GM12878 (cell line): ENCODE data around the gene TIMM17B. TPM values are rescaled to one million over a fixed set of nuclear protein-coding genes. Genes with fewer than 3 reads are reported as not detected.

Source experiments
- ATAC-seq: fragments of 200-7000 bp; cut with Tn5 transposase; 3 replicates; pipeline ENCODE4 v1.9.1; 2020; ENCODE audit warnings: mild to moderate bottlenecking, moderate library complexity
- BruUV-seq: library from RNA; stranded (reverse); fragments of 400-500 nt; replicated peaks from 2 replicates; lab custom pipeline; 2021; lab: Mats Ljungman, UMichigan
- CTCF ChIA-PET: fragments of 300-600 bp; sonication (Branson Sonifier 250); formaldehyde crosslinking; extraction: SDS; loops from one replicate; lab custom pipeline; 2021; ENCODE audit warnings: inconsistent platforms; lab: Yijun Ruan, JAX
- POLR2A ChIA-PET: fragments of 350-600 bp; formaldehyde crosslinking; extraction: SDS; loops from one replicate; lab custom pipeline; 2021; ENCODE audit warnings: inconsistent platforms; lab: Charles Lee
- RAD21 ChIA-PET: fragments of 300-600 bp; sonication (Branson Sonifier 250); formaldehyde crosslinking; loops from one replicate; lab custom pipeline; 2023; ENCODE audit warnings: antibody characterized with exemption; ENCODE audit not compliant: unreplicated experiment; lab: Charles Lee
- SMC1A ChIA-PET: fragments of 300-600 bp; sonication (Branson Sonifier 250); formaldehyde crosslinking; loops from one replicate; lab custom pipeline; 2023; ENCODE audit not compliant: unreplicated experiment, uncharacterized antibody; lab: Charles Lee
- DNase-seq: peaks from one replicate; pipeline ENCODE4 v3.0.0-alpha.2; 2011; ENCODE audit warnings: low read depth, low spot score
- FAIRE-seq: peaks from 3 replicates; lab custom pipeline; 2011; peaks lifted over from hg19 to GRCh38; lab: Jason Lieb, UNC
- H2AFZ ChIP-seq: 2 replicates; pipeline ENCODE4 v1.6.0; 2011; ENCODE audit warnings: low read depth, low read length, control low read depth; ENCODE audit not compliant: control insufficient read depth
- H3K27ac ChIP-seq: 2 replicates; pipeline ENCODE4 v1.5.1; 2011; ENCODE audit warnings: control low read depth; ENCODE audit not compliant: control insufficient read depth, insufficient read depth
- H3K27me3 ChIP-seq, 2 experiments: replicated peaks in 1 of 2; 2 replicates each; pipeline versions ENCODE4 v1.6.0 to v1.6.1; 2011; ENCODE audit warnings: low read length in 1 of 2; ENCODE audit not compliant: control insufficient read depth in 2 of 2, insufficient read depth in 2 of 2
- H3K36me3 ChIP-seq, 2 experiments: 2 replicates each; pipeline ENCODE4 v1.5.1; 2011; ENCODE audit warnings: low read length in 1 of 2; ENCODE audit not compliant: control insufficient read depth in 2 of 2, insufficient read depth in 2 of 2
- H3K4me1 ChIP-seq: 2 replicates; pipeline ENCODE4 v1.6.1; 2011; ENCODE audit warnings: mild to moderate bottlenecking, low read length, moderate library complexity, mixed read lengths; ENCODE audit not compliant: control insufficient read depth, insufficient read depth
- H3K4me2 ChIP-seq: 2 replicates; pipeline ENCODE4 v1.6.0; 2011; ENCODE audit warnings: control low read depth; ENCODE audit not compliant: control insufficient read depth, insufficient read depth
- H3K4me3 ChIP-seq: fragments of 200-600 bp; sonication (generic); 2 replicates; pipeline ENCODE4 v1.5.1; 2016
- H3K79me2 ChIP-seq: 2 replicates; pipeline ENCODE4 v1.6.0; 2011; ENCODE audit warnings: low read length; ENCODE audit not compliant: control insufficient read depth, insufficient read depth
- H3K9ac ChIP-seq: 2 replicates; pipeline ENCODE4 v1.8.0; 2011; ENCODE audit warnings: low read length, control low read depth, mixed read lengths; ENCODE audit not compliant: control insufficient read depth, insufficient read depth
- H3K9me3 ChIP-seq: replicated peaks from 3 replicates; pipeline ENCODE4 v1.5.1; 2011; ENCODE audit warnings: mild to moderate bottlenecking, low read length; ENCODE audit not compliant: control insufficient read depth, insufficient read depth
- H4K20me1 ChIP-seq: 2 replicates; pipeline ENCODE4 v1.6.0; 2011; ENCODE audit not compliant: control insufficient read depth, insufficient read depth
- CREM ChIP-seq: IDR thresholded peaks from 2 replicates; pipeline ENCODE4 v1.6.1; 2014; ENCODE audit warnings: antibody characterized with exemption, low read depth
- EP300 ChIP-seq, 2 experiments: fragments of 150-350 bp in 1 of 2; IDR thresholded peaks; 2 replicates each; pipeline ENCODE4 v1.6.1; 2011 to 2012; ENCODE audit warnings: low read depth in 2 of 2, low read length in 2 of 2, borderline replicate concordance in 1 of 2, improper control_type of control experiment in 1 of 2, inconsistent platforms in 1 of 2; ENCODE audit not compliant: control insufficient read depth in 1 of 2
- FOXK2 ChIP-seq: fragments of 450-650 bp; IDR thresholded peaks from 2 replicates; pipeline ENCODE4 v1.6.1; 2017; ENCODE audit warnings: mild to moderate bottlenecking, moderate library complexity
- MTA3 ChIP-seq: IDR thresholded peaks from 2 replicates; pipeline ENCODE4 v1.6.1; 2012; ENCODE audit warnings: low read length, inconsistent platforms, borderline replicate concordance
- SMC3 ChIP-seq: IDR thresholded peaks from 2 replicates; pipeline ENCODE4 v1.6.1; 2011; ENCODE audit warnings: low read length, improper control_type of control experiment, borderline replicate concordance
- ZBTB11 ChIP-seq: fragments of 450-650 bp; formaldehyde crosslinking; IDR thresholded peaks from 2 replicates; pipeline ENCODE4 v1.5.0; 2022; ENCODE audit warnings: mild to moderate bottlenecking, missing genetic modification characterization
- ZNF687 ChIP-seq: fragments of 450-650 bp; IDR thresholded peaks from 2 replicates; pipeline ENCODE4 v1.6.1; 2017; ENCODE audit warnings: mild to moderate bottlenecking, moderate library complexity
- ZSCAN29 ChIP-seq: fragments of 450-650 bp; IDR thresholded peaks from 2 replicates; pipeline ENCODE4 v1.6.1; 2017; ENCODE audit warnings: mild to moderate bottlenecking, moderate library complexity
- WGBS: methylation state at CpG from one replicate; pipeline ENCODE4 v1.1.6; 2016; ENCODE audit warnings: low lambda C conversion rate; ENCODE audit not compliant: insufficient replicate concordance, insufficient coverage; ENCODE audit errors: missing lambda C conversion rate; 5-methylcytosine and 5-hydroxymethylcytosine counted together
- in situ Hi-C: fragments of 300-500 bp; cut with MboI; formaldehyde crosslinking; loops from 9 replicates; pipeline ENCODE4 v1.14.3; 2018; ENCODE audit warnings: mixed read lengths
- intact Hi-C: fragments of 100-400 bp; cut with micrococcal nuclease; formaldehyde crosslinking; loops from one replicate; pipeline ENCODE4 v1.14.2; 2022; ENCODE audit not compliant: unreplicated experiment
- polyA plus RNA-seq, 11 experiments: library from polyadenylated mRNA; depleted of rRNA in 4 of 11; unstranded in 6 of 11; stranded (reverse) in 5 of 11; fragments of >200 nt; fragmentation: Nextera tagmentation in 4 of 11; fragmentation: Illumina TruSeq in 1 of 11; extraction: Ambion mirVana in 4 of 11; extraction: Trizol in 1 of 11; gene quantifications; 1 replicate in 1 of 11; 2 replicates in 10 of 11; pipeline versions ENCODE4 v1.2.1 to v1.2.3, GENCODE V29; 2011 to 2016; ENCODE audit warnings: inconsistent platforms in 2 of 11, missing spikeins in 2 of 11, low read depth in 1 of 11
- total RNA-seq, 4 experiments: library from RNA; depleted of rRNA in 3 of 4; stranded (reverse); fragments of >200 nt in 3 of 4; fragmentation: Illumina TruSeq in 1 of 4; extraction: Trizol in 1 of 4; gene quantifications; 2 replicates each; pipeline versions ENCODE4 v1.2.1 to v1.2.3, GENCODE V29; 2013 to 2021

TIMM17B gene
- total and polyA plus RNA-seq, 10 of the 15 experiments (the other 5 are each of a cell fraction or from before 2014, with no cell fraction given), result 4.5 to 88.7 (median 47.5) TPM

GRCh38 chrX:48905090-48905790 is 7.7 kb upstream of the TIMM17B start:
- no peak overlapping the region for H3K4me3 ChIP-seq
- BruUV-seq, result no TSS peak
- RAD21 ChIA-PET, result no interaction called here
- FAIRE-seq (no peak), DNase-seq (no peak), ATAC-seq (no peak)
- intact Hi-C loops (no loop called here), in situ Hi-C loops (no loop called here)
- WGBS, result 58% methylated on average over 18 of the region's 20 CpGs
- H2AFZ ChIP-seq, result no peak overlapping the region
- no peak overlapping the region for H3K9ac ChIP-seq
- POLR2A ChIA-PET, result no interaction called here
- TF ChIP-seq ZSCAN29 (no peak), SMC3 (no peak), MTA3 (no peak), FOXK2 (no peak), CREM (no peak), ZNF687 (no peak), EP300 (IDR thresholded peaks at IDR 0.05; ENCODE audit: borderline replicate concordance in 1 of 2, control insufficient read depth in 1 of 2, low read depth in 2 of 2, low read length in 2 of 2) (no peak), ZBTB11 (CRISPR knock-in tag) (no peak)
- SMC1A ChIA-PET, result no interaction called here
- H3K27ac ChIP-seq, result no peak overlapping the region
- no peak overlapping the region for H3K4me2 ChIP-seq
- peaks cover under 1% of the 10 kb centered on the region; the same call in 1 of the 2 replicates for H3K79me2 ChIP-seq
- H3K9me3 ChIP-seq, result no peaks in the 10 kb centered on the region; the same call in 2 of the 3 replicates
- no peaks in the 10 kb centered on the region for H3K27me3 ChIP-seq
- CTCF ChIA-PET, result no interaction called here
- no peaks in the 10 kb centered on the region for H3K4me1 ChIP-seq
- H4K20me1 ChIP-seq, result no peaks in the 10 kb centered on the region
- H3K36me3 ChIP-seq, result peaks cover 4 to 5% of the 10 kb centered on the region in 2 experiments; a peak in 2 of 4 replicates
